Measurements from ENCODE around the gene IFRD2. TPM values are rescaled to one million over a fixed set of nuclear protein-coding genes. Genes with fewer than 3 reads are reported as not detected.

The IFRD2 gene
- total and polyA plus RNA-seq, 2 of the 8 experiments (the other 6 are each of a cell fraction or from before 2014, with no cell fraction given): 76.7 to 88.8 TPM

GRCh38 chr3:50299638-50299928 lies 7.4 kb upstream of the IFRD2 start:
- H2AK5ac ChIP-seq (ENCODE audit: low read depth, low read length): no peak overlapping the region
- no peaks in the 10 kb centered on the region for H3K9me3 ChIP-seq (ENCODE audit: insufficient read depth in 2 of 2, low read depth in 1 of 2, low read length in 1 of 2)
- ChIA-PET CTCF (ENCODE audit: partially characterized antibody) (interaction anchor here (1.1 to 1.7 kb wide), 12 partner anchors 16 to 1090 kb away, joined by 3 to 7 read pairs (median 3); partner anchors contain the start of gene TUSC2), POLR2A (ENCODE audit: partially characterized antibody) (interaction anchor here (1.1 to 11.3 kb wide), 7 partner anchors 10 to 61 kb away, joined by 3 to 149 read pairs (median 3); partner anchors contain the start of genes HYAL2 and SEMA3B)
- H3K23me2 ChIP-seq (ENCODE audit: low read depth, low read length): peaks cover 5% of the 10 kb centered on the region; the same call in 1 of the 2 replicates
- H2BK5ac ChIP-seq (ENCODE audit: low read depth, low read length): no peak overlapping the region
- DNase-seq (ENCODE audit: low read depth in 1 of 2, low spot score in 2 of 2): no peak
- H2BK120ac ChIP-seq (replicated peaks; ENCODE audit: low read depth, low read length): no peak overlapping the region
- peak overlapping the region in 2 of 4 experiments; percentile 31 to 45; a peak in 2 of 7 replicates for H3K9ac ChIP-seq (replicated peaks in 1 of 4; ENCODE audit: extremely low read depth in 1 of 4, low read depth in 3 of 4, low read length in 3 of 4)
- H2BK20ac ChIP-seq (ENCODE audit: low read length): no peak overlapping the region
- H4K20me1 ChIP-seq (replicated peaks in 1 of 2; ENCODE audit: control insufficient read depth in 1 of 2, insufficient read depth in 2 of 2, low read length in 2 of 2): peaks cover 0 to 2% of the 10 kb centered on the region in 2 experiments
- no peaks in the 10 kb centered on the region for H3K36me3 ChIP-seq (ENCODE audit: control insufficient read depth in 2 of 4, insufficient read depth in 4 of 4, low read length in 3 of 4)
- 7% methylated on average over 12 of the region's 12 CpGs; no CpG with 5 or more reads in 1 of the 2 experiments for WGBS, 2 experiments (ENCODE audit: extremely low coverage in 1 of 2, insufficient coverage in 1 of 2, insufficient read length in 1 of 2, insufficient replicate concordance in 2 of 2, low coverage in 1 of 2, low lambda C conversion rate in 2 of 2, missing lambda C conversion rate in 1 of 2)
- no peak overlapping the region for H4K5ac ChIP-seq (ENCODE audit: insufficient read length, low read depth, low read length)
- no peak for TF ChIP-seq TAF7 (optimal IDR thresholded peaks at IDR 0.05; ENCODE audit: borderline replicate concordance, low read depth, low read length)
- peak; percentile 14; the same call in 1 of the 2 replicates for TF ChIP-seq TAF1 (IDR thresholded peaks at IDR 0.05; ENCODE audit: low read depth, low read length)
- H3K18ac ChIP-seq (ENCODE audit: extremely low read depth, low read length): peak overlapping the region; percentile 27; the same call in 1 of the 2 replicates
- no peak overlapping the region for H3K4ac ChIP-seq (replicated peaks; ENCODE audit: insufficient read length, low read depth, low read length)
- H3K79me2 ChIP-seq (ENCODE audit: control insufficient read depth in 1 of 2, insufficient read depth in 2 of 2, low read length in 2 of 2): no peaks in the 10 kb centered on the region
- peak overlapping the region; percentile 7 for H4K91ac ChIP-seq (replicated peaks; ENCODE audit: insufficient read length, low read length)
- peak overlapping the region; percentile 35; the same call in 1 of the 2 replicates for H2BK12ac ChIP-seq (ENCODE audit: low read depth, low read length)
- H3K4me1 ChIP-seq (replicated peaks in 1 of 4; ENCODE audit: control insufficient read depth in 3 of 4, insufficient read depth in 4 of 4, low read length in 3 of 4): peaks cover 0 to 26% (median 12%) of the 10 kb centered on the region in 4 experiments; a peak in 6 of 7 replicates
- no peak overlapping the region for H3K14ac ChIP-seq (ENCODE audit: insufficient read length)
- no peak overlapping the region for H4K8ac ChIP-seq (ENCODE audit: extremely low read depth, insufficient read depth, low read length)
- peak overlapping the region; percentile 67 to 76 for H3K4me2 ChIP-seq (ENCODE audit: insufficient read depth in 1 of 2, low read depth in 2 of 2, low read length in 2 of 2)
- H2BK15ac ChIP-seq (ENCODE audit: low read length): no peak overlapping the region
- 0 out of 2 replicates have a peak overlapping the region, but pooled peaks have one; percentile 22 for H3K27ac ChIP-seq (ENCODE audit: low read depth, low read length)
- H2AFZ ChIP-seq (ENCODE audit: low read length): no peak overlapping the region
- H3K27me3 ChIP-seq (replicated peaks in 1 of 4; ENCODE audit: control insufficient read depth in 3 of 4, extremely low read depth in 1 of 4, insufficient read depth in 3 of 4, low read length in 3 of 4): no peaks in the 10 kb centered on the region; a peak in 1 of 7 replicates
- peak overlapping the region in 3 of 4 experiments; percentile 14 to 52 (median 17); a peak in 5 of 8 replicates for H3K4me3 ChIP-seq (ENCODE audit: extremely low read depth in 1 of 4, insufficient read depth in 2 of 4, low read depth in 3 of 4, low read length in 4 of 4)
- H3K23ac ChIP-seq (ENCODE audit: insufficient read length): no peak overlapping the region
- H3K79me1 ChIP-seq (ENCODE audit: low read depth, low read length): no peaks in the 10 kb centered on the region
- H3K56ac ChIP-seq (replicated peaks; ENCODE audit: insufficient read length, low read depth, low read length): no peak overlapping the region
- FAIRE-seq: no peak

Data from H1 (cell line).